ENCODE data around the gene BTN3A1. TPM values are rescaled to one million over a fixed set of nuclear protein-coding genes. Genes with fewer than 3 reads are reported as not detected.
A peak's percentile ranks its signal among the peaks of the same experiment; 100 is the strongest.

Gene BTN3A1
- total and polyA plus RNA-seq, 10 of the 15 experiments (the other 5 are each of a cell fraction or from before 2014, with no cell fraction given), result 5.6 to 60.1 (median 16.1) TPM

- BruUV-seq (replicated peaks), result no TSS peak
- 88% methylated on average over 5 of the region's 5 CpGs for WGBS (ENCODE audit: insufficient coverage, insufficient replicate concordance, low lambda C conversion rate, missing lambda C conversion rate)
- Histone ChIP-seq H3K9me3 (replicated peaks; ENCODE audit: control insufficient read depth, insufficient read depth, low read length) (no peaks in the 10 kb centered on the region), H3K36me3 (ENCODE audit: control insufficient read depth in 2 of 2, insufficient read depth in 2 of 2, low read length in 1 of 2) (no peaks in the 10 kb centered on the region; a peak in 2 of 4 replicates), H3K9ac (ENCODE audit: control insufficient read depth, insufficient read depth, low read length) (no peak overlapping the region), H3K79me2 (ENCODE audit: control insufficient read depth, insufficient read depth, low read length) (no peaks in the 10 kb centered on the region), H3K4me2 (ENCODE audit: control insufficient read depth, insufficient read depth) (no peak overlapping the region), H3K4me1 (ENCODE audit: control insufficient read depth, insufficient read depth, low read length) (no peaks in the 10 kb centered on the region), H4K20me1 (ENCODE audit: control insufficient read depth, insufficient read depth) (no peaks in the 10 kb centered on the region), H3K4me3 (no peak overlapping the region), H3K27ac (ENCODE audit: control insufficient read depth, insufficient read depth) (no peak overlapping the region), H3K27me3 (replicated peaks in 1 of 2; ENCODE audit: control insufficient read depth in 2 of 2, insufficient read depth in 2 of 2, low read length in 1 of 2) (no peaks in the 10 kb centered on the region), H2AFZ (ENCODE audit: control insufficient read depth, low read depth, low read length) (no peak overlapping the region)
- no peak for ATAC-seq
- ChIA-PET RAD21 (ENCODE audit: unreplicated experiment) (interaction anchor here (0.7 kb wide), 1 partner anchor 48 kb away, joined by 3 read pairs; no protein-coding TSS in a partner anchor), POLR2A (interaction anchor here (0.7 kb wide), 1 partner anchor 28 kb away, joined by 3 read pairs; no protein-coding TSS in a partner anchor), SMC1A (ENCODE audit: uncharacterized antibody, unreplicated experiment) (interaction anchor here (0.6 to 0.7 kb wide), 2 partner anchors 53 to 102 kb away, joined by 3 to 4 read pairs; no protein-coding TSS in a partner anchor), CTCF (interaction anchor here (0.7 kb wide), 1 partner anchor 84 kb away, joined by 3 read pairs; no protein-coding TSS in a partner anchor)
- no peak for DNase-seq (ENCODE audit: low read depth, low spot score)
- intact Hi-C loops (cut with micrococcal nuclease; ENCODE audit: unreplicated experiment) (no loop called here), in situ Hi-C loops (cut with MboI) (no loop called here)
- peak; percentile 7 for FAIRE-seq
- TF ChIP-seq FOXK2 (IDR thresholded peaks at IDR 0.05), result no peak
- no peak for TF ChIP-seq USF1 (IDR thresholded peaks at IDR 0.05; ENCODE audit: borderline replicate concordance, extremely low read length, insufficient read depth, low read depth, low read length)
- TF ChIP-seq RELA (IDR thresholded peaks at IDR 0.05; ENCODE audit: borderline replicate concordance, partially characterized antibody), result no peak
- TF ChIP-seq MEF2A (IDR thresholded peaks at IDR 0.05; ENCODE audit: insufficient read depth, low read depth, low read length), result no peak
- TF ChIP-seq, protein P1, sequence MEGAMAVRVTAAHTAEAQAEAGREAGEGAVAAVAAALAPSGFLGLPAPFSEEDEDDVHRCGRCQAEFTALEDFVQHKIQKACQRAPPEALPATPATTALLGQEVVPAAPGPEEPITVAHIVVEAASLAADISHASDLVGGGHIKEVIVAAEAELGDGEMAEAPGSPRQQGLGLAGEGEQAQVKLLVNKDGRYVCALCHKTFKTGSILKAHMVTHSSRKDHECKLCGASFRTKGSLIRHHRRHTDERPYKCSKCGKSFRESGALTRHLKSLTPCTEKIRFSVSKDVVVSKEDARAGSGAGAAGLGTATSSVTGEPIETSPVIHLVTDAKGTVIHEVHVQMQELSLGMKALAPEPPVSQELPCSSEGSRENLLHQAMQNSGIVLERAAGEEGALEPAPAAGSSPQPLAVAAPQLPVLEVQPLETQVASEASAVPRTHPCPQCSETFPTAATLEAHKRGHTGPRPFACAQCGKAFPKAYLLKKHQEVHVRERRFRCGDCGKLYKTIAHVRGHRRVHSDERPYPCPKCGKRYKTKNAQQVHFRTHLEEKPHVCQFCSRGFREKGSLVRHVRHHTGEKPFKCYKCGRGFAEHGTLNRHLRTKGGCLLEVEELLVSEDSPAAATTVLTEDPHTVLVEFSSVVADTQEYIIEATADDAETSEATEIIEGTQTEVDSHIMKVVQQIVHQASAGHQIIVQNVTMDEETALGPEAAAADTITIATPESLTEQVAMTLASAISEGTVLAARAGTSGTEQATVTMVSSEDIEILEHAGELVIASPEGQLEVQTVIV (IDR thresholded peaks at IDR 0.05; ENCODE audit: borderline replicate concordance, partially characterized antibody), result no peak
- no peak for TF ChIP-seq HDAC2 (IDR thresholded peaks at IDR 0.05)
- TF ChIP-seq, protein P2, sequence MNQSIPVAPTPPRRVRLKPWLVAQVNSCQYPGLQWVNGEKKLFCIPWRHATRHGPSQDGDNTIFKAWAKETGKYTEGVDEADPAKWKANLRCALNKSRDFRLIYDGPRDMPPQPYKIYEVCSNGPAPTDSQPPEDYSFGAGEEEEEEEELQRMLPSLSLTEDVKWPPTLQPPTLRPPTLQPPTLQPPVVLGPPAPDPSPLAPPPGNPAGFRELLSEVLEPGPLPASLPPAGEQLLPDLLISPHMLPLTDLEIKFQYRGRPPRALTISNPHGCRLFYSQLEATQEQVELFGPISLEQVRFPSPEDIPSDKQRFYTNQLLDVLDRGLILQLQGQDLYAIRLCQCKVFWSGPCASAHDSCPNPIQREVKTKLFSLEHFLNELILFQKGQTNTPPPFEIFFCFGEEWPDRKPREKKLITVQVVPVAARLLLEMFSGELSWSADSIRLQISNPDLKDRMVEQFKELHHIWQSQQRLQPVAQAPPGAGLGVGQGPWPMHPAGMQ (IDR thresholded peaks at IDR 0.05; ENCODE audit: borderline replicate concordance), result no peak
- TF ChIP-seq RFX5 (IDR thresholded peaks at IDR 0.05; ENCODE audit: low read depth, low read length), result no peak
- TF ChIP-seq CHD2 (IDR thresholded peaks at IDR 0.05; ENCODE audit: borderline replicate concordance, low read depth, low read length), result no peak
- TF ChIP-seq, protein P3, sequence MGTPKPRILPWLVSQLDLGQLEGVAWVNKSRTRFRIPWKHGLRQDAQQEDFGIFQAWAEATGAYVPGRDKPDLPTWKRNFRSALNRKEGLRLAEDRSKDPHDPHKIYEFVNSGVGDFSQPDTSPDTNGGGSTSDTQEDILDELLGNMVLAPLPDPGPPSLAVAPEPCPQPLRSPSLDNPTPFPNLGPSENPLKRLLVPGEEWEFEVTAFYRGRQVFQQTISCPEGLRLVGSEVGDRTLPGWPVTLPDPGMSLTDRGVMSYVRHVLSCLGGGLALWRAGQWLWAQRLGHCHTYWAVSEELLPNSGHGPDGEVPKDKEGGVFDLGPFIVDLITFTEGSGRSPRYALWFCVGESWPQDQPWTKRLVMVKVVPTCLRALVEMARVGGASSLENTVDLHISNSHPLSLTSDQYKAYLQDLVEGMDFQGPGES (IDR thresholded peaks at IDR 0.05), result no peak
- no peak for TF ChIP-seq KLF5 (IDR thresholded peaks at IDR 0.05; ENCODE audit: partially characterized antibody)
- no peak for TF ChIP-seq MYC (IDR thresholded peaks at IDR 0.05; ENCODE audit: insufficient read depth, insufficient read length, insufficient replicate concordance, low read length, severe bottlenecking)
- no peak for TF ChIP-seq NFYB (IDR thresholded peaks at IDR 0.05; ENCODE audit: insufficient read depth, low read depth, low read length)
- TF ChIP-seq SPI1 (IDR thresholded peaks at IDR 0.05; ENCODE audit: borderline replicate concordance, insufficient read depth, low read depth, low read length), result no peak
- no peak for TF ChIP-seq RCOR1 (conservative IDR thresholded peaks at IDR 0.05; ENCODE audit: low read depth, low read length)
- no peak for TF ChIP-seq EP300 (IDR thresholded peaks at IDR 0.05; ENCODE audit: borderline replicate concordance in 1 of 2, control insufficient read depth in 1 of 2, low read depth in 2 of 2, low read length in 2 of 2)
- no peak for TF ChIP-seq SP1 (IDR thresholded peaks at IDR 0.05; ENCODE audit: low read depth, low read length)
These were observed 24.8 kb downstream of the BTN3A1 start for GRCh38 chr6:26426691-26427450.
